HFFc6 (cell line): Measurements from ENCODE around the gene NCAM1. TPM values are rescaled to one million over a fixed set of nuclear protein-coding genes. Genes with fewer than 3 reads are reported as not detected.

ENCODE experiments used
- DNase-seq: peaks from one replicate; pipeline ENCODE4 v3.0.0-alpha.2; 2018
- H3K27ac Mint-ChIP-seq: 2 replicates; pipeline ENCODE4 v1.8.0; 2020; ENCODE audit warnings: mild to moderate bottlenecking, mixed read lengths
- H3K27me3 Mint-ChIP-seq: 2 replicates; pipeline ENCODE4 v1.8.0; 2021; ENCODE audit warnings: mild to moderate bottlenecking, moderate library complexity, mixed read lengths; ENCODE audit not compliant: insufficient read depth
- H3K36me3 Mint-ChIP-seq: 2 replicates; pipeline ENCODE4 v1.8.0; 2021; ENCODE audit warnings: low read depth, mixed read lengths
- H3K4me1 Mint-ChIP-seq: 2 replicates; pipeline ENCODE4 v1.8.0; 2020; ENCODE audit warnings: low read depth, mixed read lengths
- H3K4me3 Mint-ChIP-seq: 2 replicates; pipeline ENCODE4 v1.8.0; 2020; ENCODE audit warnings: mild to moderate bottlenecking, moderate library complexity, mixed read lengths
- H3K9me3 Mint-ChIP-seq: 2 replicates; pipeline ENCODE4 v1.8.0; 2020; ENCODE audit warnings: mild to moderate bottlenecking, mixed read lengths
- CTCF ChIP-seq: fragments of 200-600 bp; sonication (generic); IDR thresholded peaks from 2 replicates; pipeline ENCODE4 v1.5.0; 2021; ENCODE audit warnings: antibody characterized with exemption, mild to moderate bottlenecking
- total RNA-seq, 6 experiments: library from RNA; stranded (reverse); fragmentation: NEBNext Ultra II Directional; extraction: Animal tissue kit (Norgen Biotek cat#: 25700); gene quantifications; 2 replicates in 1 of 6; 3 replicates in 5 of 6; pipeline ENCODE4 v1.2.3, GENCODE V29; 2021

The NCAM1 gene
- total RNA-seq, 6 experiments from 2014 or later: 0.20 TPM; not detected in 5

- DNase-seq: no peak
- Mint-ChIP-seq H3K36me3 (no peaks in the 10 kb centered on the region), H3K4me3 (no peak overlapping the region), H3K27ac (no peak overlapping the region), H3K27me3 (peaks cover 5% of the 10 kb centered on the region), H3K9me3 (peaks cover 14% of the 10 kb centered on the region), H3K4me1 (no peaks in the 10 kb centered on the region)
- no peak for TF ChIP-seq CTCF
Observed at GRCh38 chr11:113166280-113166679, 205.1 kb downstream of the NCAM1 start.

GRCh38 chr11:113167599-113167998 lies 206.4 kb downstream of the NCAM1 start:
- Mint-ChIP-seq H3K9me3 (peaks cover 11% of the 10 kb centered on the region), H3K27ac (no peak overlapping the region), H3K36me3 (no peaks in the 10 kb centered on the region), H3K4me1 (no peaks in the 10 kb centered on the region), H3K4me3 (no peak overlapping the region), H3K27me3 (peaks cover 7% of the 10 kb centered on the region)
- DNase-seq: no peak
- no peak for TF ChIP-seq CTCF

GRCh38 chr11:113168354-113169342 lies 207.4 kb downstream of the NCAM1 start:
- H3K27ac Mint-ChIP-seq: no peak overlapping the region
- no peak overlapping the region for H3K4me3 Mint-ChIP-seq
- no peaks in the 10 kb centered on the region for H3K36me3 Mint-ChIP-seq
- H3K9me3 Mint-ChIP-seq: peaks cover 7% of the 10 kb centered on the region
- H3K4me1 Mint-ChIP-seq: no peaks in the 10 kb centered on the region
- H3K27me3 Mint-ChIP-seq: peaks cover 6% of the 10 kb centered on the region
- no peak for DNase-seq
- TF ChIP-seq CTCF: no peak

- H3K4me1 Mint-ChIP-seq: peaks cover 6% of the 10 kb centered on the region; the same call in 1 of the 2 replicates
- no peak for TF ChIP-seq CTCF
- H3K4me3 Mint-ChIP-seq: no peak overlapping the region
- DNase-seq: no peak
- no peaks in the 10 kb centered on the region for H3K9me3 Mint-ChIP-seq
- H3K27ac Mint-ChIP-seq: no peak overlapping the region
- H3K36me3 Mint-ChIP-seq: no peaks in the 10 kb centered on the region
- peaks cover 6% of the 10 kb centered on the region; the same call in 1 of the 2 replicates for H3K27me3 Mint-ChIP-seq
Observed at GRCh38 chr11:113172382-113172951, 211.2 kb downstream of the NCAM1 start.

GRCh38 chr11:113173126-113173525 lies 211.9 kb downstream of the NCAM1 start:
- H3K9me3 Mint-ChIP-seq: no peaks in the 10 kb centered on the region
- no peak overlapping the region for H3K27ac Mint-ChIP-seq
- TF ChIP-seq CTCF: no peak
- DNase-seq: no peak
- H3K4me3 Mint-ChIP-seq: no peak overlapping the region
- H3K27me3 Mint-ChIP-seq: peaks cover 7% of the 10 kb centered on the region
- H3K4me1 Mint-ChIP-seq: peaks cover 6% of the 10 kb centered on the region; the same call in 1 of the 2 replicates
- H3K36me3 Mint-ChIP-seq: no peaks in the 10 kb centered on the region
